Transverse colon (tissue), 4 donors: ENCODE results near the gene HIP1. TPM values are rescaled to one million over a fixed set of nuclear protein-coding genes. Genes with fewer than 3 reads are reported as not detected.

Experiments
- DNase-seq: peaks from one replicate; pipeline ENCODE4 v3.0.0-alpha.2; 2019
- H3K27ac ChIP-seq, 4 donors: fragments of 200-600 bp; sonication (generic); 2 replicates each; pipeline ENCODE4 v1.5.1; 2016 to 2018; ENCODE audit warnings: inconsistent platforms in 4 of 4
- H3K27me3 ChIP-seq: fragments of 200-600 bp; sonication (generic); 2 replicates; pipeline ENCODE4 v1.5.1; 2017; ENCODE audit warnings: inconsistent platforms
- H3K36me3 ChIP-seq, 4 donors: fragments of 200-600 bp; sonication (generic); 2 replicates each; pipeline ENCODE4 v1.5.1; 2017 to 2019; ENCODE audit warnings: inconsistent platforms in 4 of 4
- H3K4me1 ChIP-seq, 4 donors: fragments of 200-600 bp; sonication (generic); 2 replicates each; pipeline ENCODE4 v1.5.1; 2017 to 2020; ENCODE audit warnings: inconsistent platforms in 4 of 4
- H3K4me3 ChIP-seq, 4 donors: fragments of 200-600 bp; sonication (generic); 1 replicate in 1 of 4; 2 replicates in 3 of 4; pipeline versions ENCODE4 v1.5.1 to v1.6.1; 2017 to 2019; ENCODE audit warnings: inconsistent platforms in 4 of 4
- H3K9me3 ChIP-seq, 2 donors: fragments of 200-600 bp; sonication (generic); 2 replicates each; pipeline ENCODE4 v1.5.1; 2017 to 2019; ENCODE audit warnings: inconsistent platforms in 2 of 2
- CTCF ChIP-seq, 5 experiments: fragments of 200-600 bp in 3 of 5; fragments of 450-650 bp in 2 of 5; sonication (generic) in 3 of 5; IDR thresholded peaks; 1 replicate in 2 of 5; 2 replicates in 3 of 5; pipeline ENCODE4 v1.5.1; 2016 to 2017; ENCODE audit warnings: antibody characterized with exemption in 5 of 5, inconsistent platforms in 3 of 5, mild to moderate bottlenecking in 2 of 5, moderate library complexity in 1 of 5
- EP300 ChIP-seq: sonication (generic); formaldehyde crosslinking; IDR thresholded peaks from one replicate; pipeline ENCODE4 v1.6.1; 2017; ENCODE audit warnings: antibody characterized with exemption, low read depth
- POLR2A ChIP-seq: fragments of 450-650 bp; IDR thresholded peaks from one replicate; pipeline ENCODE4 v1.6.1; 2016; ENCODE audit warnings: antibody characterized with exemption, mild to moderate bottlenecking, moderate library complexity
- POLR2AphosphoS5 ChIP-seq, 3 donors: sonication (generic); formaldehyde crosslinking; IDR thresholded peaks; one replicate each; pipeline ENCODE4 v1.6.1; 2016; ENCODE audit warnings: antibody characterized with exemption in 3 of 3
- WGBS, 2 donors: methylation state at CpG; one replicate each; pipeline ENCODE4 v1.1.5; 2018; ENCODE audit warnings: low coverage in 1 of 2; 5-methylcytosine and 5-hydroxymethylcytosine counted together
- in situ Hi-C, 4 donors: fragments of 200-750 bp; cut with MboI; loops; one replicate each; pipeline versions ENCODE4 v1.15.0 to v1.15.1; 2017; ENCODE audit warnings: low sequenced_read_pairs in 3 of 4, low pct_ligation_motif_present in 1 of 4, low pct_unique_long_range_greater_than_20kb in 1 of 4
- intact Hi-C: fragments of 100-400 bp; cut with DNase I; formaldehyde crosslinking; loops from one replicate; pipeline ENCODE4 v1.15.1; 2023; ENCODE audit warnings: low total_unique reads
- total RNA-seq, 4 donors: library from RNA; depleted of rRNA; stranded (reverse); fragments of >200 nt; gene quantifications; one replicate each; pipeline ENCODE4 v1.1.0, GENCODE V29; 2016

HIP1 gene
- total RNA-seq, 4 donors from 2014 or later, result 3.7 to 20.1 (median 4.7) TPM

- H3K4me3 ChIP-seq, result no peak overlapping the region
- in situ Hi-C loops, result no loop called here
Observed at GRCh38 chr7:75626954-75627353, 111.8 kb downstream of the HIP1 start.

GRCh38 chr7:75625868-75626267 lies 112.9 kb downstream of the HIP1 start:
- DNase-seq, result no peak

More at GRCh38 chr7:75626954-75627353, 111.8 kb downstream of the HIP1 start:
- intact Hi-C loops, result no loop called here
- Histone ChIP-seq H3K27me3 (no peaks in the 10 kb centered on the region), H3K36me3 (no peaks in the 10 kb centered on the region), H3K4me1 (no peaks in the 10 kb centered on the region), H3K9me3 (no peaks in the 10 kb centered on the region), H3K27ac (no peak overlapping the region)
- TF ChIP-seq POLR2A (no peak), EP300 (no peak), CTCF (IDR thresholded peaks at IDR 0.05) (no peak), POLR2AphosphoS5 (IDR thresholded peaks at IDR 0.05) (no peak)
- no peak for DNase-seq
- 71 to 94% methylated on average over 1 to 2 of the region's 2 CpGs for WGBS, 2 donors

GRCh38 chr7:75624134-75624832 lies 114.5 kb downstream of the HIP1 start:
- intact Hi-C loops, result no loop called here

More at GRCh38 chr7:75625868-75626267, 112.9 kb downstream of the HIP1 start:
- Histone ChIP-seq H3K36me3 (no peaks in the 10 kb centered on the region), H3K4me1 (no peaks in the 10 kb centered on the region), H3K27ac (no peak overlapping the region), H3K4me3 (no peak overlapping the region), H3K9me3 (no peaks in the 10 kb centered on the region), H3K27me3 (no peaks in the 10 kb centered on the region)
- 98 to 100% methylated on average over 3 to 5 of the region's 5 CpGs for WGBS, 2 donors
- TF ChIP-seq POLR2AphosphoS5 (IDR thresholded peaks at IDR 0.05) (no peak), EP300 (no peak), CTCF (IDR thresholded peaks at IDR 0.05) (no peak), POLR2A (no peak)
- in situ Hi-C loops, result no loop called here
- intact Hi-C loops, result no loop called here

More at GRCh38 chr7:75624134-75624832, 114.5 kb downstream of the HIP1 start:
- peak; percentile 34 for DNase-seq
- H3K4me3 ChIP-seq, result no peak overlapping the region
- H3K27ac ChIP-seq, result peak overlapping the region in 1 of 4 donors; percentile 34
- H3K27me3 ChIP-seq, result no peaks in the 10 kb centered on the region
- no peaks in the 10 kb centered on the region for H3K4me1 ChIP-seq
- TF ChIP-seq CTCF (IDR thresholded peaks at IDR 0.05) (no peak), POLR2AphosphoS5 (IDR thresholded peaks at IDR 0.05) (no peak), EP300 (no peak), POLR2A (no peak)
- no peaks in the 10 kb centered on the region for H3K9me3 ChIP-seq
- in situ Hi-C loops, result no loop called here
- WGBS, 2 donors, result 74 to 78% methylated on average over 4 to 13 of the region's 13 CpGs
- H3K36me3 ChIP-seq, result no peaks in the 10 kb centered on the region
